ENCODE results near the gene SETBP1.

The SETBP1 gene

GRCh38 chr18:44766450-44766849, 85.8 kb downstream of the SETBP1 start:
- TF ChIP-seq, protein P1, sequence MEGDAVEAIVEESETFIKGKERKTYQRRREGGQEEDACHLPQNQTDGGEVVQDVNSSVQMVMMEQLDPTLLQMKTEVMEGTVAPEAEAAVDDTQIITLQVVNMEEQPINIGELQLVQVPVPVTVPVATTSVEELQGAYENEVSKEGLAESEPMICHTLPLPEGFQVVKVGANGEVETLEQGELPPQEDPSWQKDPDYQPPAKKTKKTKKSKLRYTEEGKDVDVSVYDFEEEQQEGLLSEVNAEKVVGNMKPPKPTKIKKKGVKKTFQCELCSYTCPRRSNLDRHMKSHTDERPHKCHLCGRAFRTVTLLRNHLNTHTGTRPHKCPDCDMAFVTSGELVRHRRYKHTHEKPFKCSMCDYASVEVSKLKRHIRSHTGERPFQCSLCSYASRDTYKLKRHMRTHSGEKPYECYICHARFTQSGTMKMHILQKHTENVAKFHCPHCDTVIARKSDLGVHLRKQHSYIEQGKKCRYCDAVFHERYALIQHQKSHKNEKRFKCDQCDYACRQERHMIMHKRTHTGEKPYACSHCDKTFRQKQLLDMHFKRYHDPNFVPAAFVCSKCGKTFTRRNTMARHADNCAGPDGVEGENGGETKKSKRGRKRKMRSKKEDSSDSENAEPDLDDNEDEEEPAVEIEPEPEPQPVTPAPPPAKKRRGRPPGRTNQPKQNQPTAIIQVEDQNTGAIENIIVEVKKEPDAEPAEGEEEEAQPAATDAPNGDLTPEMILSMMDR (conservative IDR thresholded peaks at IDR 0.05), result no peak

GRCh38 chr18:44767807-44768206, 87.1 kb downstream of the SETBP1 start:
- no peak overlapping the region for H3K27ac ChIP-seq
- TF ChIP-seq, protein P1 (conservative IDR thresholded peaks at IDR 0.05), result no peak

More at GRCh38 chr18:44766450-44766849, 85.8 kb downstream of the SETBP1 start:
- H3K27ac ChIP-seq, result no peak overlapping the region

DNA sequence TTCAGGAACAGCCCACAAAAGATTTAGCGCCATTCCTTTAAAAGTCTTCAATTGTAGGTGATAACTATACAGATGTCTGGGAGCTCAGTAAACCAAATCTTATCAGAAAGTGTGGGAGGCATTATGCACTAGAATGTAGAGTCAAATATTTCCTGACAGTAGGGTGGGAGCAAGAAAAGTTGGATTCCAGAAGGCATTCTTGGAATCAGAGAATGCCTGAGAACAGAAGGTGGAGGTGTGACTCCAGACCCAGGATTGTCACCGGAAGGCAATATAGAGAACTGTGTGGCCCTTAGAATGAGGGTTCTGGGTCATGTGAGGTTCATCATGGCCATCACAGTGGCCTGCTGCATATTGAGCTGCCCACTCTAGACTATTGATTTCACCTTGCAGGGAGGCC, 90.0 kb downstream of the SETBP1 start:
- TF ChIP-seq, protein P1 (conservative IDR thresholded peaks at IDR 0.05), result no peak
- H3K27ac ChIP-seq, result peak overlapping the region; percentile 73

DNA sequence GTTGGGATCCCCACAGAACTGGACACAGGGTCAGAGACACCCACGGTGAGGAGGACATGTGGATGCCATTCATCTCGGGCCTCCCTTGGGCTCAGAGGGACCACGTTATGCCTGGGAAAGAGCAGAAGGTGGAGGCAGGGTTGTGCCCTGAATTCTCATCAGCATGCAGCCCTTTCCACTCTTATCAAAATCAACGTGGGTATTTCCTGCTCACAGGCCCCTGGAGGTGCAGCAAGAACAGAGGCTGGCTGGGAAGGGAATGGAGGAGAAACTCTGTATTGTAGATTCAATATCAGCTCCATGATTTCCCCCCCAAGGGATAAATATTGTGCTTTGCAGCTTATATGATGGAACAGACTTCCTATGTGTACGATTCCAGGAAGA, 90.9 kb downstream of the SETBP1 start:
- TF ChIP-seq, protein P1 (conservative IDR thresholded peaks at IDR 0.05), result no peak
- peak overlapping the region; percentile 73 for H3K27ac ChIP-seq

DNA sequence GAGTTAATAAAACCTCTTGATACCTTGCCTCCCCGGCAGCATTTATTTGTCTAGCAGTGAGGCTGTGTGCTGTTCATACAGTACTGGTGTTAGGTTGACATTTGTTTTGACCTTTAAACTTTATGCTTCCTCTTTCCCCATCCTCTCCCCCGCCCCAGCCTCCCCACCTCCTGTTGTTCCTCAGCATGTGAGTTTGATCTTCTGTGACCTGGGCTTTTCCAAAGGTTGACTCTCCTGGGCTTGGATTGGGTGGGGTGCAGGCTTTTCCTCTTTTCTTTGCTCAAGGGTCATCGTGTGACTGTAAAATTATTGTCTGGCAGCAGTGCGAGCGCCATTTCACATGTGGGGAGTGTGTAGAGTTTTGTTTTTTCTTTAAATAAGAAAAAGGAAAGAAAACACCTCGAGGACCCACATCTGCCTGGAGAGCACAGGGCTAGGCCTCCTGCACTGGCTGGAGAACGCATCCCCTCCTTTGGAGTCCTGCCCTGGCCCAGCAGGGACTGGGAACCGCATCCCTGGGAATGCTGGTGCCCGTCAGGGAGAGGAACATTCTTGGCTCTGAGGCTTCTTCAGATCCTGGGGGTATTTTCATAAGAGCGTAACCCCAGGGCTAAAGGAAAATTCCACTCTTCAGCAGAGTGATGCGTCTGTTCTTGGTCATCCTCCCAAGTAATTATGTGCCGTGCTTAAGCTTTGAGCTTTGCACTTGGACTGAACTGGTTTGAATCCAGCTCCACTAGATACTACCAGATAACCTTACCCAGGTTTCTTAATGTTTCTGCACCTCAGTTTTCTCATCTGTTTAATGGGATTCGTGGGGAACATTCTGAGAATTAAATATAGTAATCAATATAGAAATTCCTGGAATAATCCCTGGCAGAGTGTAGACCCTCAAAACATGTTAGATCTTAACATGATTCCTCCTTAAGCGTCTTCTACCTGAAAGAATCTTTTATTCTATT, 91.5 kb downstream of the SETBP1 start:
- H3K27ac ChIP-seq, result peak overlapping the region; percentile 73
- TF ChIP-seq, protein P1 (conservative IDR thresholded peaks at IDR 0.05), result no peak

- no peak overlapping the region for H3K27ac ChIP-seq
- TF ChIP-seq, protein P1 (conservative IDR thresholded peaks at IDR 0.05), result no peak
Measured at GRCh38 chr18:44773640-44774155, 93.0 kb downstream of the SETBP1 start.

- TF ChIP-seq, protein P1 (conservative IDR thresholded peaks at IDR 0.05), result no peak
- no peak overlapping the region for H3K27ac ChIP-seq
Measured at GRCh38 chr18:44774191-44774590, 93.5 kb downstream of the SETBP1 start.
